OCI-LY7 (cell line): ENCODE measurements around the gene PAX9. TPM values are rescaled to one million over a fixed set of nuclear protein-coding genes. Genes with fewer than 3 reads are reported as not detected.

Experiments used
- BruUV-seq: library from RNA; stranded (reverse); fragments of 400-500 nt; replicated peaks from 2 replicates; lab custom pipeline; 2021; lab: Mats Ljungman, UMichigan
- CTCF ChIA-PET: fragments of 300-600 bp; sonication (Branson Sonifier 250); formaldehyde crosslinking; loops from one replicate; lab custom pipeline; 2022; ENCODE audit warnings: antibody characterized with exemption; ENCODE audit not compliant: unreplicated experiment; lab: Charles Lee
- POLR2A ChIA-PET: fragments of 300-600 bp; sonication (Branson Sonifier 250); formaldehyde crosslinking; loops from one replicate; lab custom pipeline; 2022; ENCODE audit warnings: antibody characterized with exemption; lab: Charles Lee
- DNase-seq: peaks from one replicate; pipeline ENCODE4 v3.0.0-alpha.2; 2015; ENCODE audit warnings: low spot score
- H2AFZ ChIP-seq: fragments of 200-600 bp; sonication (generic), shearing (Covaris generic); 2 replicates; pipeline ENCODE4 v1.6.1; 2014; ENCODE audit warnings: mild to moderate bottlenecking, antibody characterized with exemption, low read length, moderate library complexity
- H3K27ac ChIP-seq: fragments of 200-600 bp; sonication (generic); 2 replicates; pipeline ENCODE4 v1.5.1; 2014; ENCODE audit warnings: mixed run types, low read depth, mild to moderate bottlenecking, moderate library complexity, low read length, inconsistent platforms; ENCODE audit not compliant: poor library complexity, severe bottlenecking
- H3K36me3 ChIP-seq: fragments of 200-600 bp; sonication (generic); 2 replicates; pipeline ENCODE4 v1.6.1; 2014; ENCODE audit warnings: mild to moderate bottlenecking, antibody characterized with exemption, low read length, moderate library complexity, mixed read lengths; ENCODE audit not compliant: insufficient read depth
- H3K4me1 ChIP-seq: fragments of 200-600 bp; sonication (generic); 2 replicates; pipeline ENCODE4 v1.5.1; 2014; ENCODE audit warnings: mild to moderate bottlenecking, low read length; ENCODE audit not compliant: insufficient read depth, poor library complexity, severe bottlenecking
- H3K4me2 ChIP-seq: fragments of 200-600 bp; sonication (generic); 2 replicates; pipeline ENCODE4 v1.6.1; 2014; ENCODE audit warnings: mild to moderate bottlenecking, low read length
- H3K4me3 ChIP-seq: fragments of 200-600 bp; sonication (generic); 2 replicates; pipeline ENCODE4 v1.5.1; 2014; ENCODE audit warnings: mild to moderate bottlenecking, low read depth, low read length; ENCODE audit not compliant: poor library complexity, severe bottlenecking
- H3K79me2 ChIP-seq: fragments of 200-600 bp; sonication (generic); 2 replicates; pipeline ENCODE4 v1.6.1; 2016; ENCODE audit warnings: low read depth, mild to moderate bottlenecking, low read length, moderate library complexity, mixed read lengths; ENCODE audit not compliant: insufficient read depth
- H3K9me2 ChIP-seq: fragments of 200-600 bp; sonication (generic); 2 replicates; pipeline ENCODE4 v1.6.1; 2016; ENCODE audit warnings: mild to moderate bottlenecking, low read length, mixed read lengths; ENCODE audit not compliant: insufficient read depth
- H3K9me3 ChIP-seq: fragments of 200-600 bp; sonication (generic); 2 replicates; pipeline ENCODE4 v1.6.1; 2014; ENCODE audit warnings: mild to moderate bottlenecking, mixed run types, low read length, mixed read lengths
- H4K20me1 ChIP-seq: fragments of 200-600 bp; sonication (generic); 2 replicates; pipeline ENCODE4 v1.6.1; 2014; ENCODE audit warnings: mild to moderate bottlenecking, antibody characterized with exemption, low read length, moderate library complexity, mixed read lengths; ENCODE audit not compliant: insufficient read depth
- CTCF ChIP-seq: fragments of 200-600 bp; sonication (generic); conservative IDR thresholded peaks from 2 replicates; pipeline ENCODE4 v1.5.1; 2014; ENCODE audit warnings: mild to moderate bottlenecking, antibody characterized with exemption, low read length, moderate library complexity, mixed read lengths
- EZH2phosphoT487 ChIP-seq: fragments of 200-600 bp; sonication (generic); IDR thresholded peaks from 2 replicates; pipeline ENCODE4 v1.6.1; 2018; ENCODE audit warnings: low read depth, borderline replicate concordance, mild to moderate bottlenecking, mixed run types, antibody characterized with exemption, low read length, moderate library complexity, mixed read lengths
- intact Hi-C: fragments of 100-400 bp; cut with micrococcal nuclease; formaldehyde crosslinking; loops from one replicate; pipeline ENCODE4 v1.10.0; 2022; ENCODE audit not compliant: unreplicated experiment
- total RNA-seq, 2 experiments: library from RNA; depleted of rRNA in 1 of 2; stranded (reverse); fragments of >200 nt in 1 of 2; shearing (Covaris generic) in 1 of 2; gene quantifications; 2 replicates each; pipeline ENCODE4 v1.2.3, GENCODE V29; 2014 to 2022

PAX9 gene
- total RNA-seq, 2 experiments from 2014 or later: 2.3 to 4.4 TPM

DNA sequence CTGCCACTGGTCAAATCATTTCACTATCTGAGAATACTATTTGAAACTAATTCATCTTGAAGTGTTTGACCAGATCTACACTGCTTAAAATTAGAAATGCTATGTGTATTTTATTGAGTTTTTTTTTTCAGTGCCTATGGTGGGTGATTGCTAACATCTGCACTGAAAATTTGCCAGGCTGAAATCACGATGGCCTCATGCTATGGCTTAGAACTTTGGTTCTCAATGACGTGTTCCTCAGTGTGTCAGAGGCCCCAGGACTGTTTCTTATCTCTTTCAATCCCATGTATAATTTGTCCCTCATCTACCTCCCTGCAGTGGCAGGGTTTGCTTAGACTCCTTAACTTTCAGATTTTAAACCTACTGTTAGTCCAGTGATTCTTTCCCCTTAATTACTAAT, 43.0 kb upstream of the PAX9 start:
- H4K20me1 ChIP-seq: no peaks in the 10 kb centered on the region
- TF ChIP-seq CTCF: no peak
- no peak for TF ChIP-seq EZH2phosphoT487
- ChIA-PET CTCF (interaction anchor here (0.7 kb wide), 1 partner anchor 62 kb away, joined by 3 read pairs; no protein-coding TSS in a partner anchor), POLR2A (interaction anchor here (0.7 kb wide), 1 partner anchor 19 kb away, joined by 3 read pairs; no protein-coding TSS in a partner anchor)
- no peak for DNase-seq
- no peak overlapping the region for H3K27ac ChIP-seq
- no peaks in the 10 kb centered on the region for H3K36me3 ChIP-seq
- no peaks in the 10 kb centered on the region for H3K4me1 ChIP-seq
- BruUV-seq: no TSS peak
- no peaks in the 10 kb centered on the region for H3K79me2 ChIP-seq
- no peak overlapping the region for H3K4me3 ChIP-seq
- no peak overlapping the region for H2AFZ ChIP-seq
- no peaks in the 10 kb centered on the region for H3K9me2 ChIP-seq
- no peaks in the 10 kb centered on the region for H3K9me3 ChIP-seq
- H3K4me2 ChIP-seq: no peak overlapping the region
- intact Hi-C loops: no loop called here

DNA sequence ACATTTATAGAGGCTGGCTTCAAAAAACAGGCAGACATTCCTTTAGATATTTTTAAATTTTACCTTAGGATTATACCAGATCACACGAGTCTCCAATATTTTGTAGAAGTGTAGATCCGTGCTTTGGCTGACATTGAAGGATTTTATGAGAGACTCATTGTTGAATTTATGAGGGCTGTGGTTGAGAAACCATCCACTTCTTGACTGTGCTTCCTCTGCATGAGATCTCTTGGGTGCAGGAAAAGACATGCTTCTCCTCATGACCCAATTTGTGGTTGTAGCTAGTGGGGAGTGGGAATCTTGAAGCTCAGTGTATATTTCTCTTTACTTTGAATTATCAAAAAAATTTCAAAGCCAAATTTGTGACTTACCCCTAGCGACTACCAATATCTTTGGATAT, 42.5 kb upstream of the PAX9 start:
- Histone ChIP-seq H3K9me3 (no peaks in the 10 kb centered on the region), H3K27ac (no peak overlapping the region), H3K36me3 (no peaks in the 10 kb centered on the region), H3K9me2 (no peaks in the 10 kb centered on the region), H4K20me1 (no peaks in the 10 kb centered on the region), H3K4me3 (no peak overlapping the region), H3K4me1 (no peaks in the 10 kb centered on the region), H2AFZ (no peak overlapping the region), H3K4me2 (no peak overlapping the region), H3K79me2 (no peaks in the 10 kb centered on the region)
- ChIA-PET CTCF (no interaction called here), POLR2A (interaction anchor here (0.7 kb wide), 1 partner anchor 20 kb away, joined by 3 read pairs; no protein-coding TSS in a partner anchor)
- DNase-seq: no peak
- TF ChIP-seq CTCF (no peak), EZH2phosphoT487 (no peak)
- BruUV-seq: no TSS peak
- intact Hi-C loops: no loop called here

GRCh38 chr14:36619853-36620252, 41.8 kb upstream of the PAX9 start:
- BruUV-seq: no TSS peak
- Histone ChIP-seq H4K20me1 (no peaks in the 10 kb centered on the region), H3K4me1 (no peaks in the 10 kb centered on the region), H3K9me2 (no peaks in the 10 kb centered on the region), H3K36me3 (no peaks in the 10 kb centered on the region), H3K79me2 (no peaks in the 10 kb centered on the region), H3K4me3 (no peak overlapping the region), H3K4me2 (no peak overlapping the region), H2AFZ (no peak overlapping the region), H3K27ac (no peak overlapping the region), H3K9me3 (no peaks in the 10 kb centered on the region)
- ChIA-PET CTCF (no interaction called here), POLR2A (interaction anchor here (0.6 kb wide), 1 partner anchor 547 kb away, joined by 3 read pairs; no protein-coding TSS in a partner anchor)
- intact Hi-C loops: no loop called here
- no peak for DNase-seq
- TF ChIP-seq EZH2phosphoT487: no peak
- TF ChIP-seq CTCF: no peak
